Body of pancreas (tissue), 4 donors: ENCODE data around the gene CD22.

Experiments
- CTCF ChIP-seq, 7 experiments: fragments of 450-650 bp in 4 of 7; fragments of 200-600 bp in 3 of 7; sonication (generic) in 3 of 7; IDR thresholded peaks; one replicate each; pipeline ENCODE4 v1.5.1; 2016 to 2019; ENCODE audit warnings: antibody characterized with exemption in 7 of 7
- POLR2A ChIP-seq, 3 donors: fragments of 450-650 bp; IDR thresholded peaks; one replicate each; pipeline ENCODE4 v1.6.1; 2016; ENCODE audit warnings: antibody characterized with exemption in 3 of 3, mild to moderate bottlenecking in 2 of 3

GRCh38 chr19:35314031-35314430, 15.0 kb upstream of the CD22 start:
- no peak for TF ChIP-seq CTCF (IDR thresholded peaks at IDR 0.05)
- no peak for TF ChIP-seq POLR2A (IDR thresholded peaks at IDR 0.05)
